Activated gamma-delta T cell treated with anti-CD3 and anti-CD28 coated beads, Interleukin-2, amount 50 U/mL, for 16 hours (primary cell): Measurements from ENCODE around the gene PARD6B.

Experiments used
- DNase-seq: peaks from one replicate; pipeline ENCODE4 v3.0.0-alpha.2; 2020; ENCODE audit warnings: low read depth

The PARD6B gene

GRCh38 chr20:50724112-50724725 lies 7.2 kb upstream of the PARD6B start:
- DNase-seq = no peak

GRCh38 chr20:50724851-50725723 lies 6.3 kb upstream of the PARD6B start:
- peak; percentile 55 for DNase-seq

GRCh38 chr20:50725724-50726005 lies 5.7 kb upstream of the PARD6B start:
- DNase-seq = no peak

- DNase-seq = no peak
Observed at GRCh38 chr20:50726955-50727791, 4.2 kb upstream of the PARD6B start.

GRCh38 chr20:50727792-50728485 lies 3.4 kb upstream of the PARD6B start:
- no peak for DNase-seq

- no peak for DNase-seq
Observed at GRCh38 chr20:50728486-50728980, 2.8 kb upstream of the PARD6B start.

- no peak for DNase-seq
Observed at GRCh38 chr20:50728981-50729874, 2.2 kb upstream of the PARD6B start.

- no peak for DNase-seq
Observed at GRCh38 chr20:50729901-50730764, 1.2 kb upstream of the PARD6B start.

- no peak for DNase-seq
Observed at GRCh38 chr20:50730765-50731054, 670 bp upstream of the PARD6B start.

GRCh38 chr20:50731930-50732690 lies 730 bp downstream of the PARD6B start:
- DNase-seq = no peak

- no peak for DNase-seq
Observed at GRCh38 chr20:50733644-50734349, 2.4 kb downstream of the PARD6B start.

GRCh38 chr20:50734730-50735679 lies 3.6 kb downstream of the PARD6B start:
- DNase-seq = no peak

- DNase-seq = no peak
Observed at GRCh38 chr20:50735813-50736212, 4.4 kb downstream of the PARD6B start.

- DNase-seq = no peak
Observed at GRCh38 chr20:50737352-50737751, 6.0 kb downstream of the PARD6B start.

- DNase-seq = no peak
Observed at GRCh38 chr20:50743087-50743486, 11.7 kb downstream of the PARD6B start.

- no peak for DNase-seq
Observed at GRCh38 chr20:50744143-50744792, 12.9 kb downstream of the PARD6B start.

- no peak for DNase-seq
Observed at GRCh38 chr20:50745634-50746137, 14.3 kb downstream of the PARD6B start.
